ENCODE measurements around the gene MSH5. TPM values are rescaled to one million over a fixed set of nuclear protein-coding genes. Genes with fewer than 3 reads are reported as not detected.

The MSH5 gene
- total RNA-seq, 4 donors from 2014 or later: 12.6 to 60.1 (median 17.2) TPM

GRCh38 chr6:31763619-31763940 lies 23.8 kb downstream of the MSH5 start:
- TF ChIP-seq POLR2AphosphoS5 (IDR thresholded peaks at IDR 0.05) (no peak), POLR2A (IDR thresholded peaks at IDR 0.05) (no peak), EP300 (IDR thresholded peaks at IDR 0.05) (no peak)
- TF ChIP-seq, protein P1, sequence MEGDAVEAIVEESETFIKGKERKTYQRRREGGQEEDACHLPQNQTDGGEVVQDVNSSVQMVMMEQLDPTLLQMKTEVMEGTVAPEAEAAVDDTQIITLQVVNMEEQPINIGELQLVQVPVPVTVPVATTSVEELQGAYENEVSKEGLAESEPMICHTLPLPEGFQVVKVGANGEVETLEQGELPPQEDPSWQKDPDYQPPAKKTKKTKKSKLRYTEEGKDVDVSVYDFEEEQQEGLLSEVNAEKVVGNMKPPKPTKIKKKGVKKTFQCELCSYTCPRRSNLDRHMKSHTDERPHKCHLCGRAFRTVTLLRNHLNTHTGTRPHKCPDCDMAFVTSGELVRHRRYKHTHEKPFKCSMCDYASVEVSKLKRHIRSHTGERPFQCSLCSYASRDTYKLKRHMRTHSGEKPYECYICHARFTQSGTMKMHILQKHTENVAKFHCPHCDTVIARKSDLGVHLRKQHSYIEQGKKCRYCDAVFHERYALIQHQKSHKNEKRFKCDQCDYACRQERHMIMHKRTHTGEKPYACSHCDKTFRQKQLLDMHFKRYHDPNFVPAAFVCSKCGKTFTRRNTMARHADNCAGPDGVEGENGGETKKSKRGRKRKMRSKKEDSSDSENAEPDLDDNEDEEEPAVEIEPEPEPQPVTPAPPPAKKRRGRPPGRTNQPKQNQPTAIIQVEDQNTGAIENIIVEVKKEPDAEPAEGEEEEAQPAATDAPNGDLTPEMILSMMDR (IDR thresholded peaks at IDR 0.05): no peak
- Histone ChIP-seq H3K27me3 (no peaks in the 10 kb centered on the region), H3K27ac (no peak overlapping the region), H3K9me3 (no peaks in the 10 kb centered on the region), H3K4me3 (no peak overlapping the region), H3K4me1 (peaks cover 23% of the 10 kb centered on the region), H3K36me3 (peaks cover 22% of the 10 kb centered on the region)
- WGBS: 38% methylated on average over 1 of the region's 1 CpG
- DNase-seq (ENCODE audit: low spot score in 2 of 2): no peak

DNA sequence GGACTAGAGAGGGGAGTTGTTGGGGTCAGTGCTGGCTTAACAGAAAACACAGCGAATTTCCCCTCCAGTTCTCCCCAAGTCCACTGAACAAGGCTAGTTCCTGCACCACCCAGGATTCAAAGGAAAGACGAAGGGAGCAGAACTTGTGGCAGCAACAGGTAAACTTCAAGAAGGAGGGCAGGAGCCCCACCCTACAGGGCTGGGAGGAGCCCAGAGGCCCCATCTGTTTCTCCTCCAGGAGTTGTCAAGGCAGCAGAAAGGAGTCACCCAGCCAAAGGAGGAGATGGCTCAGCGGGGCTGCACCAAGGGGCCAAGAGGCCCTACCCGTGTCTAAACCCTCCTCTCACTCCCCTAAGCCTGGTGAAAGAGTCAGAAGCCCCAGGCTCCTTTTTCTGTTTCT lies 24.4 kb downstream of the MSH5 start:
- no peak for DNase-seq (ENCODE audit: low spot score in 2 of 2)
- Histone ChIP-seq H3K4me1 (peaks cover 23% of the 10 kb centered on the region), H3K36me3 (peaks cover 20% of the 10 kb centered on the region), H3K27me3 (no peaks in the 10 kb centered on the region), H3K9me3 (no peaks in the 10 kb centered on the region), H3K27ac (no peak overlapping the region), H3K4me3 (no peak overlapping the region)
- 54% methylated on average over 4 of the region's 4 CpGs for WGBS
- TF ChIP-seq, protein P1 (IDR thresholded peaks at IDR 0.05): no peak
- no peak for TF ChIP-seq EP300 (IDR thresholded peaks at IDR 0.05)
- TF ChIP-seq POLR2A (IDR thresholded peaks at IDR 0.05): no peak
- TF ChIP-seq POLR2AphosphoS5 (IDR thresholded peaks at IDR 0.05): no peak

DNA sequence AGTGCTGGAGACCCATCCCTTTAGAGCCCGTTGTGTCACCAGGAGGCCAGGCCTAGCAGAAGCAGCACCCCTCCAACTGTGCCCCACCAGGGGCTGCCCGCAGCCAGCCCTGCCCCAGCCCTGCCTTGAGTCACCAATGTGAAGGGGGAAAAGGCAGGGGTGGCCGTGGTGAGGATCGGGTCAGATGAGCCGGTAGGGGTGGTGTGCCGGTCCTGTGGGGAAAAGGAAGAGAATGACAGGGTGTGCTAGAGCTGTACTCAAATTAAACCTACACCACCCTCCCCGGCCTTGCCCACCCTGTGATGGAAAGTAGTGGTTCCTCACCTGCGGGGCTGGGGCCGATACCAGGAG lies 25.7 kb downstream of the MSH5 start:
- Histone ChIP-seq H3K9me3 (no peaks in the 10 kb centered on the region), H3K4me3 (no peak overlapping the region), H3K27ac (no peak overlapping the region), H3K36me3 (peaks cover 12% of the 10 kb centered on the region), H3K27me3 (no peaks in the 10 kb centered on the region), H3K4me1 (peaks cover 26% of the 10 kb centered on the region)
- TF ChIP-seq POLR2A (IDR thresholded peaks at IDR 0.05) (no peak), POLR2AphosphoS5 (IDR thresholded peaks at IDR 0.05) (no peak), EP300 (IDR thresholded peaks at IDR 0.05) (no peak)
- TF ChIP-seq, protein P1 (IDR thresholded peaks at IDR 0.05): no peak
- WGBS: 78% methylated on average over 6 of the region's 9 CpGs
- no peak for DNase-seq (ENCODE audit: low spot score in 2 of 2)

GRCh38 chr6:31765910-31766794 lies 26.3 kb downstream of the MSH5 start:
- no peak overlapping the region for H3K27ac ChIP-seq
- H3K9me3 ChIP-seq: no peaks in the 10 kb centered on the region
- DNase-seq (ENCODE audit: low spot score in 2 of 2): no peak
- WGBS: 63% methylated on average over 17 of the region's 42 CpGs
- H3K4me1 ChIP-seq: peaks cover 26% of the 10 kb centered on the region
- H3K4me3 ChIP-seq: peak overlapping the region; percentile 15
- H3K36me3 ChIP-seq: peaks cover 8% of the 10 kb centered on the region
- no peaks in the 10 kb centered on the region for H3K27me3 ChIP-seq
- TF ChIP-seq POLR2AphosphoS5 (IDR thresholded peaks at IDR 0.05) (no peak), EP300 (IDR thresholded peaks at IDR 0.05) (no peak), POLR2A (IDR thresholded peaks at IDR 0.05) (no peak)
- TF ChIP-seq, protein P1 (IDR thresholded peaks at IDR 0.05): no peak

DNA sequence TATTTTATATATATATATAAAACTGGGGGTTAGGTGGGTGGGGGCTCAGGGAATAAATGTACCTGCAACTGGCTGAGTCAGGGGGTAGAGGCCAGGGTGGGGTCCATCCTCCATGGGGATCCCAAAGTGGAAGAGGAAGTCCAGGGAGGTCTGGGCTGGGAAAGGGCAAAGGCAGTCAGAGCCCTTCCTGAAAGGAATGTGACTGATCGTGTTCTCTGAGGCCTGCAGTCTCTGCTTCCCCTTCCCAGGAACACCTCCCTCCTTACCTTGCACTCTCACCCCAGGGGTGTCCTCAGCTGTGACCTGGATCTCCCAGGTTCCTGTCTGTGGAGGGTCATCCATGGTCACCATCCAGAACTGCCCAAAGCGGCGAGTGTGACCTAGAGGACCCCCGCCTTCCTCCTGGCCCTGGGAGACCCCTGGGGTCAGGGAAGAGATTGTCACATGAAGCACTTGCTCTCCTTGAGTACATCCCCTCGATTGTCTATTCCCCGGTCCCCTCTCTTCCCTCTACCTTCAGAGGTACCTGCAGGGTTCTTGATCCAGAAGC lies 27.4 kb downstream of the MSH5 start:
- H3K9me3 ChIP-seq: no peaks in the 10 kb centered on the region
- WGBS: 84% methylated on average over 5 of the region's 6 CpGs
- TF ChIP-seq POLR2A (IDR thresholded peaks at IDR 0.05) (no peak), POLR2AphosphoS5 (IDR thresholded peaks at IDR 0.05) (no peak), EP300 (IDR thresholded peaks at IDR 0.05) (no peak)
- TF ChIP-seq, protein P1 (IDR thresholded peaks at IDR 0.05): no peak
- H3K27me3 ChIP-seq: no peaks in the 10 kb centered on the region
- no peak overlapping the region for H3K27ac ChIP-seq
- no peaks in the 10 kb centered on the region for H3K36me3 ChIP-seq
- peaks cover 26% of the 10 kb centered on the region for H3K4me1 ChIP-seq
- no peak overlapping the region for H3K4me3 ChIP-seq
- DNase-seq (ENCODE audit: low spot score in 2 of 2): no peak
